HepG2 (cell line): ENCODE measurements around the gene HSF4. TPM values are rescaled to one million over a fixed set of nuclear protein-coding genes. Genes with fewer than 3 reads are reported as not detected.

Source experiments
- ARID5B ChIP-seq: IDR thresholded peaks from 2 replicates; pipeline ENCODE4 v1.4.0; 2020; ENCODE audit warnings: mild to moderate bottlenecking, missing genetic modification reagents
- GLI4 ChIP-seq: sonication (generic); formaldehyde crosslinking; IDR thresholded peaks from 2 replicates; pipeline ENCODE4 v1.5.1; 2020; ENCODE audit warnings: missing genetic modification reagents, mild to moderate bottlenecking, moderate library complexity, borderline replicate concordance
- GMEB1 ChIP-seq: sonication (generic); formaldehyde crosslinking; IDR thresholded peaks from 2 replicates; pipeline ENCODE4 v1.5.1; 2020; ENCODE audit warnings: missing genetic modification reagents, mild to moderate bottlenecking, borderline replicate concordance
- MED8 ChIP-seq: sonication (generic); formaldehyde crosslinking; IDR thresholded peaks from 2 replicates; pipeline ENCODE4 v1.8.1; 2023; ENCODE audit warnings: mild to moderate bottlenecking, missing genetic modification reagents; ENCODE audit not compliant: insufficient replicate concordance
- MXD3 ChIP-seq: IDR thresholded peaks from 2 replicates; pipeline ENCODE4 v1.6.1; 2016; ENCODE audit warnings: mild to moderate bottlenecking, missing biosample characterization, missing genetic modification reagents
- NR2C2 ChIP-seq: sonication (generic); formaldehyde crosslinking; IDR thresholded peaks from 2 replicates; pipeline ENCODE4 v1.4.0; 2020; ENCODE audit warnings: missing genetic modification reagents, mild to moderate bottlenecking, moderate library complexity, borderline replicate concordance
- SIN3B ChIP-seq: fragments of 150-350 bp; IDR thresholded peaks from 2 replicates; pipeline ENCODE4 v1.6.1; 2014; ENCODE audit warnings: low read length
- TAF15 ChIP-seq: fragments of 200-400 bp; formaldehyde crosslinking; IDR thresholded peaks from one replicate; pipeline ENCODE4 v1.6.1; 2018; ENCODE audit warnings: mild to moderate bottlenecking, low read depth, low read length; ENCODE audit not compliant: poor library complexity, severe bottlenecking
- TBX2 ChIP-seq: sonication (generic); formaldehyde crosslinking; IDR thresholded peaks from 2 replicates; pipeline ENCODE4 v1.5.0; 2020; ENCODE audit warnings: missing genetic modification reagents, mild to moderate bottlenecking, borderline replicate concordance
- ZFP82 ChIP-seq: sonication (generic); formaldehyde crosslinking; IDR thresholded peaks from 2 replicates; pipeline ENCODE4 v1.5.1; 2020; ENCODE audit warnings: mild to moderate bottlenecking, missing genetic modification reagents, borderline replicate concordance
- ZNF142 ChIP-seq: sonication (generic); formaldehyde crosslinking; IDR thresholded peaks from 2 replicates; pipeline ENCODE4 v1.4.0; 2020; ENCODE audit warnings: missing genetic modification reagents
- ZNF264 ChIP-seq: sonication (generic); formaldehyde crosslinking; IDR thresholded peaks from 2 replicates; pipeline ENCODE4 v1.4.0; 2020; ENCODE audit warnings: missing genetic modification reagents
- ZNF564 ChIP-seq: sonication (generic); formaldehyde crosslinking; IDR thresholded peaks from 2 replicates; pipeline ENCODE4 v1.8.1; 2023; ENCODE audit warnings: mild to moderate bottlenecking, missing genetic modification reagents
- ZNF781 ChIP-seq: sonication (generic); formaldehyde crosslinking; IDR thresholded peaks from 2 replicates; pipeline ENCODE4 v1.5.1; 2020; ENCODE audit warnings: borderline replicate concordance, mild to moderate bottlenecking, missing genetic modification reagents; ENCODE audit errors: not compliant biosample characterization
- polyA plus RNA-seq, 8 experiments: library from polyadenylated mRNA; depleted of rRNA in 3 of 8; stranded (reverse) in 7 of 8; unstranded in 1 of 8; fragments of >200 nt; fragmentation: Illumina TruSeq in 4 of 8; extraction: Trizol in 4 of 8; gene quantifications; 2 replicates each; pipeline versions ENCODE4 v1.2.1 to v1.2.3, GENCODE V29; 2011 to 2016; ENCODE audit warnings: low read depth in 4 of 8, missing spikeins in 1 of 8, mixed read lengths in 1 of 8; ENCODE audit not compliant: insufficient read depth in 1 of 8
- total RNA-seq, 5 experiments: library from RNA; depleted of rRNA; stranded (reverse); fragments of >200 nt; fragmentation: Illumina TruSeq; extraction: Trizol; gene quantifications; 2 replicates each; pipeline ENCODE4 v1.2.3, GENCODE V29; 2016; ENCODE audit warnings: low read depth in 1 of 5

The HSF4 gene
- total and polyA plus RNA-seq, 2 of the 13 experiments (the other 11 are each of a cell fraction or from before 2014, with no cell fraction given), result 3.5 to 16.9 TPM

GRCh38 chr16:67191995-67192681, 27.6 kb downstream of the HSF4 start, which contains the start of gene E2F4 (continued):
- TF ChIP-seq GMEB1 (CRISPR knock-in tag) (peak; percentile 84), TBX2 (peak; percentile 67), GLI4 (CRISPR knock-in tag) (peak; percentile 45; the same call in 1 of the 2 replicates), ARID5B (CRISPR knock-in tag) (peak; percentile 58; the same call in 1 of the 2 replicates), ZNF564 (peak; percentile 80; the same call in 1 of the 2 replicates), TAF15 (peak; percentile 77), MXD3 (CRISPR knock-in tag) (no peak; the same call in none of the 2 replicates), ZFP82 (CRISPR knock-in tag) (no peak), SIN3B (peak; percentile 62; the same call in 1 of the 2 replicates), MED8 (CRISPR knock-in tag) (no peak), ZNF264 (CRISPR knock-in tag) (peak; percentile 83), ZNF781 (CRISPR knock-in tag) (no peak), ZNF142 (CRISPR knock-in tag) (peak; percentile 77), NR2C2 (CRISPR knock-in tag) (peak; percentile 94)
